Fibroblast of villous mesenchyme (primary cell): Measurements from ENCODE around the gene P3H2. TPM values are rescaled to one million over a fixed set of nuclear protein-coding genes. Genes with fewer than 3 reads are reported as not detected.

Experiments used
- DNase-seq: peaks from one replicate; pipeline ENCODE4 v3.0.0-alpha.2; 2010; ENCODE audit warnings: low read depth
- H3K4me3 ChIP-seq: 2 replicates; pipeline ENCODE4 v1.5.1; 2011; ENCODE audit warnings: low read depth, mild to moderate bottlenecking, low read length
- CTCF ChIP-seq: IDR thresholded peaks from 2 replicates; pipeline ENCODE4 v1.5.1; 2012; ENCODE audit warnings: low read depth, mild to moderate bottlenecking, low read length; ENCODE audit not compliant: insufficient read depth
- total RNA-seq: library from RNA; depleted of rRNA; stranded (reverse); fragments of >200 nt; gene quantifications from 2 replicates; pipeline ENCODE4 v1.2.3, GENCODE V29; 2012

Gene P3H2
- total RNA-seq, 1 donor = 51.8 TPM

GRCh38 chr3:189941125-189941524 is 179.6 kb downstream of the P3H2 start:
- TF ChIP-seq CTCF = no peak
- no peak for DNase-seq
- no peak overlapping the region for H3K4me3 ChIP-seq

GRCh38 chr3:189937302-189938127 is 183.2 kb downstream of the P3H2 start:
- no peak for TF ChIP-seq CTCF
- peak; percentile 79 for DNase-seq
- H3K4me3 ChIP-seq = no peak overlapping the region

GRCh38 chr3:189936201-189936945 is 184.3 kb downstream of the P3H2 start:
- TF ChIP-seq CTCF = no peak
- H3K4me3 ChIP-seq = no peak overlapping the region
- no peak for DNase-seq

GRCh38 chr3:189927975-189928895 is 192.5 kb downstream of the P3H2 start:
- TF ChIP-seq CTCF = no peak
- no peak for DNase-seq

GRCh38 chr3:189921770-189922169 is 198.9 kb downstream of the P3H2 start:
- no peak for TF ChIP-seq CTCF
- H3K4me3 ChIP-seq = no peak overlapping the region
- DNase-seq = no peak

More at GRCh38 chr3:189927975-189928895, 192.5 kb downstream of the P3H2 start:
- no peak overlapping the region for H3K4me3 ChIP-seq

- no peak for TF ChIP-seq CTCF
- peak; percentile 84 for DNase-seq
- H3K4me3 ChIP-seq = no peak overlapping the region
Observed at GRCh38 chr3:189914799-189915198, 205.9 kb downstream of the P3H2 start.
